Pancreas (tissue), 10 donors: ENCODE measurements around the gene NRP1. TPM values are rescaled to one million over a fixed set of nuclear protein-coding genes. Genes with fewer than 3 reads are reported as not detected.
"Not testable (repeated sequence)": the region's sequence is repeated elsewhere in the genome, so short reads cannot be mapped to it uniquely, and the experiment has no call there.

ENCODE experiments used
- ATAC-seq, 4 donors: fragments of 200-7000 bp; cut with Tn5 transposase; one replicate each; pipeline versions ENCODE4 v1.8.0 to v1.9.1; 2020; ENCODE audit warnings: mild to moderate bottlenecking in 4 of 4, moderate library complexity in 4 of 4
- DNase-seq, 6 donors: peaks; one replicate each; pipeline ENCODE4 v3.0.0-alpha.2; 2020
- FAIRE-seq: peaks from 2 replicates; lab custom pipeline; 2012; peaks lifted over from hg19 to GRCh38; lab: Jason Lieb, UNC
- H3K27ac ChIP-seq, 4 donors: fragments of 200-600 bp; sonication (generic); 1 replicate in 3 of 4; 2 replicates in 1 of 4; pipeline versions ENCODE4 v1.5.0 to v1.8.0; 2020
- H3K27me3 ChIP-seq, 4 donors: fragments of 200-600 bp; one replicate each; pipeline ENCODE4 v1.8.0; 2021
- H3K36me3 ChIP-seq, 3 donors: fragments of 200-600 bp; sonication (generic) in 1 of 3; one replicate each; pipeline versions ENCODE4 v1.5.0 to v1.8.0; 2020 to 2021
- H3K4me1 ChIP-seq, 3 donors: fragments of 200-600 bp; one replicate each; pipeline ENCODE4 v1.8.0; 2021
- H3K4me3 ChIP-seq, 4 donors: fragments of 200-600 bp; sonication (generic) in 2 of 4; one replicate each; pipeline versions ENCODE4 v1.5.0 to v1.8.0; 2020 to 2021
- H3K9me3 ChIP-seq, 4 donors: fragments of 200-600 bp; one replicate each; pipeline ENCODE4 v1.8.0; 2021
- CTCF ChIP-seq, 4 donors: fragments of 200-600 bp; sonication (generic) in 3 of 4; IDR thresholded peaks; one replicate each; pipeline versions ENCODE4 v1.5.0 to v1.8.0; 2021; ENCODE audit warnings: antibody characterized with exemption in 4 of 4
- WGBS, 2 donors: extraction: QIAGEN DNeasy Blood & Tissue Kit; methylation state at CpG; one replicate each; pipeline ENCODE4 v1.1.7; 2013; 5-methylcytosine and 5-hydroxymethylcytosine counted together
- intact Hi-C, 3 donors: fragments of 100-400 bp; cut with DNase I; formaldehyde crosslinking; loops; one replicate each; pipeline versions ENCODE4 v1.11.1 to v1.14.2; 2022
- polyA plus RNA-seq, 2 donors: library from polyadenylated mRNA; stranded (reverse); fragments of 200-250 nt; gene quantifications; one replicate each; pipeline ENCODE4 v1.2.3, GENCODE V29; 2013
- total RNA-seq, 6 donors: library from RNA; stranded (reverse); fragmentation: NEBNext Ultra II Directional in 4 of 6; extraction: Animal tissue kit (Norgen Biotek cat#: 25700) in 4 of 6; gene quantifications; one replicate each; pipeline versions ENCODE4 v1.2.1 to v1.2.4, GENCODE V29; 2021 to 2023
- donor health status: healthy with polysubstance abuse.
- donor health status: DM: no; HTN: no; CAD: no; lungs with moderate emphysema.
- donor health status: DM: no; HTN: no; CAD: no.
- donor health status: control.
- donor health status: control.
- donor health status: Bipolar disorder and iron deficiency.
- donor health status: DM: yes; HTN: yes; CAD: no.
- donor health status: DM: no; HTN: no; CAD: no.
- donor health status: DM: no; HTN: no; CAD: no.
- donor health status: DM: yes; HTN: yes; CAD: no.

Gene NRP1
- total RNA-seq: 10 to 100 TPM; 26.2 to 56.4 (median 32.8) TPM
- 10 to 100 TPM; 12.0 to 26.0 TPM for polyA plus RNA-seq

GRCh38 chr10:33334153-33334804, at the start of gene NRP1:
Gene NRP1 (minus strand): TSS chr10:33334667. CDS start chr10:33334382, 285 bp downstream.
- Histone ChIP-seq H3K4me3 (peak within 1 kb of the TSS; percentile 55 to 78 (median 69)), H3K27ac (peak within 1 kb of the TSS; percentile 79 to 94 (median 92)), H3K36me3 (no peaks in the 10 kb centered on the region), H3K9me3 (no peaks in the 10 kb centered on the region), H3K27me3 (no peaks in the 10 kb centered on the region), H3K4me1 (peaks cover 0 to 15% (median 0%) of the 10 kb centered on the region in 3 donors)
- FAIRE-seq (no peak), DNase-seq (peak; percentile 6 to 70 (median 25)), ATAC-seq (peak in 3 of 4 donors; percentile 3 to 39 (median 9))
- intact Hi-C loops: no loop called here
- 0% methylated on average over 36 to 44 of the region's 44 CpGs for WGBS, 2 donors
- TF ChIP-seq CTCF (IDR thresholded peaks at IDR 0.05): no peak

GRCh38 chr10:33384201-33384600, 49.7 kb upstream of the NRP1 start:
- FAIRE-seq, intact Hi-C loops, H3K4me3 ChIP-seq, H3K27ac ChIP-seq, H3K27me3 ChIP-seq, H3K9me3 ChIP-seq, H3K4me1 ChIP-seq, ATAC-seq, H3K36me3 ChIP-seq, DNase-seq: not testable (repeated sequence)
- WGBS, 2 donors: 81 to 89% methylated on average over 3 of the region's 3 CpGs

GRCh38 chr10:33382921-33383713, 48.6 kb upstream of the NRP1 start:
- intact Hi-C loops: no loop called here
- Histone ChIP-seq H3K36me3 (no peaks in the 10 kb centered on the region), H3K4me3 (no peak overlapping the region), H3K27ac (no peak overlapping the region), H3K27me3 (no peaks in the 10 kb centered on the region), H3K9me3 (no peaks in the 10 kb centered on the region), H3K4me1 (no peaks in the 10 kb centered on the region)
- 78 to 95% methylated on average over 3 to 4 of the region's 4 CpGs for WGBS, 2 donors
- FAIRE-seq: no peak
- no peak for TF ChIP-seq CTCF (IDR thresholded peaks at IDR 0.05)
- DNase-seq: no peak
- no peak for ATAC-seq

- H3K4me1 ChIP-seq: no peaks in the 10 kb centered on the region
- FAIRE-seq: no peak
- no peak overlapping the region for H3K27ac ChIP-seq
- H3K4me3 ChIP-seq: no peak overlapping the region
- DNase-seq: no peak
- intact Hi-C loops: no loop called here
- no peaks in the 10 kb centered on the region for H3K27me3 ChIP-seq
- TF ChIP-seq CTCF (IDR thresholded peaks at IDR 0.05): no peak
- 19 to 23% methylated on average over 2 of the region's 2 CpGs for WGBS, 2 donors
- H3K9me3 ChIP-seq: no peaks in the 10 kb centered on the region
- H3K36me3 ChIP-seq: no peaks in the 10 kb centered on the region
- ATAC-seq: no peak
Measured at GRCh38 chr10:33382216-33382600, 47.7 kb upstream of the NRP1 start.

- FAIRE-seq (no peak), DNase-seq (no peak), ATAC-seq (peak in 1 of 4 donors; percentile 22)
- Histone ChIP-seq H3K36me3 (no peaks in the 10 kb centered on the region), H3K27ac (no peak overlapping the region), H3K27me3 (no peaks in the 10 kb centered on the region), H3K4me3 (no peak overlapping the region), H3K9me3 (no peaks in the 10 kb centered on the region), H3K4me1 (no peaks in the 10 kb centered on the region)
- TF ChIP-seq CTCF (IDR thresholded peaks at IDR 0.05): no peak
- WGBS, 2 donors: 63 to 67% methylated on average over 12 of the region's 12 CpGs
- intact Hi-C loops: no loop called here
Measured at GRCh38 chr10:33381451-33382215, 47.2 kb upstream of the NRP1 start.
